Lower lobe of right lung (tissue), 2 donors: ENCODE results near the gene TEX51. TPM values are rescaled to one million over a fixed set of nuclear protein-coding genes. Genes with fewer than 3 reads are reported as not detected.

Experiments used
- ATAC-seq, 2 donors: fragments of 200-7000 bp; cut with Tn5 transposase; one replicate each; pipeline ENCODE4 v1.9.1; 2020 to 2022; ENCODE audit warnings: mild to moderate bottlenecking in 2 of 2, moderate library complexity in 2 of 2
- DNase-seq: peaks from one replicate; pipeline ENCODE4 v3.0.0-alpha.2; 2020
- H3K27ac ChIP-seq: fragments of 200-600 bp; one replicate; pipeline ENCODE4 v1.8.0; 2022
- H3K27me3 ChIP-seq: fragments of 200-600 bp; one replicate; pipeline ENCODE4 v1.8.0; 2022; ENCODE audit warnings: low read depth
- H3K36me3 ChIP-seq: fragments of 200-600 bp; one replicate; pipeline ENCODE4 v1.8.0; 2022; ENCODE audit warnings: mild to moderate bottlenecking
- H3K4me1 ChIP-seq: fragments of 200-600 bp; one replicate; pipeline ENCODE4 v1.8.0; 2022
- H3K4me3 ChIP-seq: fragments of 200-600 bp; one replicate; pipeline ENCODE4 v1.8.0; 2022; ENCODE audit warnings: mild to moderate bottlenecking
- H3K9me3 ChIP-seq: fragments of 200-600 bp; one replicate; pipeline ENCODE4 v1.8.0; 2022
- CTCF ChIP-seq: fragments of 200-600 bp; IDR thresholded peaks from one replicate; pipeline ENCODE4 v1.8.0; 2022; ENCODE audit warnings: antibody characterized with exemption, mild to moderate bottlenecking
- intact Hi-C: fragments of 100-400 bp; cut with DNase I; formaldehyde crosslinking; loops from one replicate; pipeline ENCODE4 v1.11.0; 2022
- total RNA-seq: library from RNA; stranded (reverse); fragmentation: NEBNext Ultra II Directional; extraction: Animal tissue kit (Norgen Biotek cat#: 25700); gene quantifications from one replicate; pipeline ENCODE4 v1.2.1, GENCODE V29; 2021
- donor health status: DM: no; HTN: yes; CAD: no; lungs with severe emphysema.

TEX51 gene
- total RNA-seq, 1 donor from 2014 or later, result not detected

DNA sequence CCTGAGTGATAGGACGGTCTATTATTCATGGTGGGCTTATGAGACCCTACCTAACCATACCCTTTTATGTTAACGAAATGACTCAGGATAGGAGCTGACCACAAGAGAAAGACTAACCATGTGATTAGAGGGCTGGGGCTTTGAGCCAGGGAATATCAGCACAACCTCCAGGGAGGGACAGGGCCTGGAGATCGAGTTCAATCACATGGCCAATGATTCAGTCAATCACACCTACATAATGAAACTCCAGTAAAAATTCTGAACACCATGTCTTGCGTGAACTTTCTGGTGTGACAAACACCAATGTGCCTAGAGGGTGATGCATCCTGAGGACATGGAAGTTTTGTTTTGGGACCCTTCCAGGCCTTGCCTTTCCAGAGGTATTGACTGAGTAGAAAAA, 2.2 kb upstream of the TEX51 start:
- no peak for ATAC-seq
- no peak for DNase-seq
- no peaks in the 10 kb centered on the region for H3K27me3 ChIP-seq
- no peak overlapping the region for H3K4me3 ChIP-seq
- H3K4me1 ChIP-seq, result no peaks in the 10 kb centered on the region
- no peak overlapping the region for H3K27ac ChIP-seq
- no peaks in the 10 kb centered on the region for H3K9me3 ChIP-seq
- no peaks in the 10 kb centered on the region for H3K36me3 ChIP-seq
- intact Hi-C loops, result no loop called here
- TF ChIP-seq CTCF, result no peak

DNA sequence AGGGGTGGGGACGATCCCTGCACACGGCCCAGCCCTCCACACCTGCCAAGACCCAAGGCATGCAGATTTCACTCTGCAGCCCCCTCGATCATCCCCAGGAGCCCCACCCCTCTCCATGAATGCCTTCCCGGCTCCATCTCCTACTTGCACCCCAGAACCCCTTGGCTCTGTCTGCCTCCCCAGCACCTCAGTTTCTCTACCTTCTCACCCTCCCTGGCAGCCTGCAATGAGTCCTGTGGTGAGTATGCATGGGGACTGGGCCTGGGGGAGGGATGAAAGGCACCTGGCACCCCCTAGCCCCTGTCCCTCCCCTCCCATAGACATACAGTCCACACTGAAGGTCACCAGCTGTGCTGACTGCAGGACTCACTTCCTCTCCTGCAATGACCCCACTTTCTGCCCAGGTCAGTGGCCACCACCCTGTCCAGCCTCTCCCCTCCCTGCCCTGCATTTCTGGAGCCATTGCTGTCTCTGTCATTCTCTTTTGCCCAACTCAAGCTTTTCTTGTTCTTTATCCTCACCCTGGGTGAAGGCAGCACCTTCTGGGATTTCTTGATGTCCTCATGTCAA, 1.0 kb downstream of the TEX51 start:
- Histone ChIP-seq H3K9me3 (no peaks in the 10 kb centered on the region), H3K4me1 (no peaks in the 10 kb centered on the region), H3K4me3 (no peak overlapping the region), H3K27me3 (no peaks in the 10 kb centered on the region), H3K27ac (no peak overlapping the region), H3K36me3 (no peaks in the 10 kb centered on the region)
- ATAC-seq (no peak), DNase-seq (peak; percentile 5)
- intact Hi-C loops, result no loop called here
- TF ChIP-seq CTCF, result no peak

GRCh38 chr2:126900646-126901319, 2.1 kb downstream of the TEX51 start:
- no peak for TF ChIP-seq CTCF
- Histone ChIP-seq H3K9me3 (no peaks in the 10 kb centered on the region), H3K4me3 (no peak overlapping the region), H3K27me3 (no peaks in the 10 kb centered on the region), H3K36me3 (no peaks in the 10 kb centered on the region), H3K27ac (no peak overlapping the region), H3K4me1 (no peaks in the 10 kb centered on the region)
- DNase-seq (peak; percentile 23), ATAC-seq (no peak)
- intact Hi-C loops, result no loop called here

DNA sequence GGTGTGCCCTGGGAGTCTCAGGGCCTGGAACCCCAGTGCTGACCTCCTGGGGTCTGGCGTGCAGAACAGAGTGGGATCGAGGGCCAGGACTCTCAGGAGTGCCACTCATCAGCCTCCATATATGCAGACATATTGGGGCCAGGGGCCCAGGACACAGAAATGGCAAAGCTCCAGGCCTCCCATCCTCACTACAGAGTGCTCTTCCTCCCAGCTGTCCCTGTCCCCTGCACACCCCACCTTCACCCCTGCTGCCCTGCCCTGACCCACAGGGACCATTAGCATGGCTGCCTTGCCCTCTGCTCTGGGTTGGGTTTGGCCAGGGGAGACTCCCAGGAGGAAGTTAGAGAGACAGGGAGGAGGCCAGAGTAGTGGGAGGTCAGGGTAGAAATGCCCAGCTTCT, 2.8 kb downstream of the TEX51 start:
- no peak for TF ChIP-seq CTCF
- peak; percentile 34 for DNase-seq
- no peak overlapping the region for H3K27ac ChIP-seq
- H3K4me1 ChIP-seq, result no peaks in the 10 kb centered on the region
- H3K4me3 ChIP-seq, result no peak overlapping the region
- H3K27me3 ChIP-seq, result no peaks in the 10 kb centered on the region
- no peak for ATAC-seq
- H3K9me3 ChIP-seq, result no peaks in the 10 kb centered on the region
- H3K36me3 ChIP-seq, result no peaks in the 10 kb centered on the region
- intact Hi-C loops, result no loop called here

DNA sequence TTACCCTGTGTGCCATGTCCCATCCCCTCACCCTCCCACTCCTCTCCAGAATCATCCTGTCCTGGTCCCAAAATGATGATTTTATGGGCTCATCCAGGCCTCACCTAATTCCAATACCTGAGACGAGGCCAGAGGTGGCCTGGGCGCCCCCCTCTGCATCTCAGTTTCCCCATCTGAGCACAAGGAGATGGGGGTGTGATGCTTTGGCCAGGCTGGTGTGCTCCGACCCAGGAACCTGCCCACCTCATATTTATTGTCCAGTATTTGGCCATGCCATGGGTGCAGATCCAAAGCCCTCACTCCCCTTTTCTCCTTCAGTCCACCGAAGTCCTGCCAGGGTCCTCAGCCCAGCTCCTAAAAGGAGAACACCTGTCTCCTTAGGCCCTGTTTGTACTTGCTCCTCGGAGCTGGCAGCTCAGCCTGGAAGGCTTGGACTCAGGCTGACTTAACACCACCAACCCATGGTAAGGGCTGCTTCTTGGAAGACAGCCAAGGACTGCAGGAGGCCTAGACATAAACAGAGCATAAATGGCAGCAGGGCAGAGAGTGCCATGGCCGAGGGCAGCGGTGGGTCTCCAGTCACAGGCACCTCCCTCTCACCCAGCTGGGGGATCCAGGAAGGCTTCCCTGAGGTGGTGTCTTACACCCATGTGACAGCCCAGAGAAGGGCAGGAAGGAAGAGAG, 3.6 kb downstream of the TEX51 start:
- no peak overlapping the region for H3K4me3 ChIP-seq
- DNase-seq (peak; percentile 15), ATAC-seq (no peak)
- no peaks in the 10 kb centered on the region for H3K9me3 ChIP-seq
- H3K4me1 ChIP-seq, result no peaks in the 10 kb centered on the region
- intact Hi-C loops, result no loop called here
- no peaks in the 10 kb centered on the region for H3K36me3 ChIP-seq
- H3K27ac ChIP-seq, result no peak overlapping the region
- H3K27me3 ChIP-seq, result no peaks in the 10 kb centered on the region
- TF ChIP-seq CTCF, result no peak
